ENCODE results near the gene SH3GL2. TPM values are rescaled to one million over a fixed set of nuclear protein-coding genes. Genes with fewer than 3 reads are reported as not detected.

The SH3GL2 gene
- polyA plus RNA-seq, 1 donor (not counting 4 experiments of a cell fraction or from before 2014, with no cell fraction given): not detected

DNA sequence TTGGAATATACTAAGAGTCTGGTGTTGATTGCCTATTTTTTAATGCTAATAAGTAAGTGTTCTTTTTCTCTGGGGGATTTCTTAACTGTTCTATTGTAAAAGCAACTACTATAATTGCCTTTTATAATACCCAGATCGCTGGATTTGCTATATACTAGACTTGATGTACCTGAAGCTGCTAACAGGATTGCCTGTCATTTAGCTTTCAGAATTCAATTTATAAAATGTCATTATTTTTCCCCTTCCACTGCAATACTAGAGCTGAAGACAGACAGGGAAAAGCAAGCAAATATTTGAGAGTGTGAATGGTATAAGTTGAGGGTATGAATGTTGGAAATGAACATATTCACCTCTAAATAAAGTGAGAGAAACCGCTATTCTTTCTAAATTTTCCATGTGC is 115.5 kb downstream of the SH3GL2 start:
- DNase-seq (ENCODE audit: low read depth, low spot score): no peak
- H3K9me1 ChIP-seq (ENCODE audit: control insufficient read depth, extremely low read depth, insufficient read depth, low read length): no peaks in the 10 kb centered on the region
- H3K4me2 ChIP-seq (ENCODE audit: control insufficient read depth, extremely low read depth, insufficient read depth, low read depth, low read length): no peak overlapping the region
- H3K4me1 ChIP-seq (ENCODE audit: control insufficient read depth, extremely low read depth, insufficient read depth, low read length): no peaks in the 10 kb centered on the region
- H3K27ac ChIP-seq (ENCODE audit: control insufficient read depth, insufficient read depth, low read length): no peak overlapping the region
- H4K20me1 ChIP-seq (ENCODE audit: control insufficient read depth, extremely low read depth, insufficient read depth, low read length): no peaks in the 10 kb centered on the region
- H3K79me2 ChIP-seq (ENCODE audit: control insufficient read depth, insufficient read depth, low read length): no peaks in the 10 kb centered on the region
- H3K9ac ChIP-seq (ENCODE audit: control insufficient read depth, extremely low read depth, insufficient read depth, low read length): no peak overlapping the region
- H2AFZ ChIP-seq (ENCODE audit: control insufficient read depth, low read length): no peak overlapping the region
- H3K36me3 ChIP-seq (ENCODE audit: control insufficient read depth in 2 of 2, extremely low read depth in 1 of 2, insufficient read depth in 2 of 2, low read length in 2 of 2): no peaks in the 10 kb centered on the region
- TF ChIP-seq EZH2 (IDR thresholded peaks at IDR 0.05; ENCODE audit: low read length) (no peak), CTCF (optimal IDR thresholded peaks at IDR 0.05 in 1 of 3, IDR thresholded peaks at IDR 0.05 in 1 of 3, conservative IDR thresholded peaks at IDR 0.05 in 1 of 3; ENCODE audit: extremely low read depth in 1 of 3, insufficient read depth in 2 of 3, low read length in 3 of 3) (no peak)
- no peaks in the 10 kb centered on the region for H3K9me3 ChIP-seq (ENCODE audit: control insufficient read depth, low read depth, low read length)
- dilution Hi-C loops (cut with MboI; ENCODE audit: extremely low pct_ligation_motif_present, low sequenced_read_pairs): no loop called here
- H3K27me3 ChIP-seq (ENCODE audit: control insufficient read depth, extremely low read depth, insufficient read depth, low read length): no peaks in the 10 kb centered on the region
- no peak overlapping the region for H3K4me3 ChIP-seq (ENCODE audit: control insufficient read depth in 2 of 3, extremely low read depth in 1 of 3, insufficient read depth in 2 of 3, low read depth in 1 of 3, low read length in 3 of 3)
- FAIRE-seq: no peak

DNA sequence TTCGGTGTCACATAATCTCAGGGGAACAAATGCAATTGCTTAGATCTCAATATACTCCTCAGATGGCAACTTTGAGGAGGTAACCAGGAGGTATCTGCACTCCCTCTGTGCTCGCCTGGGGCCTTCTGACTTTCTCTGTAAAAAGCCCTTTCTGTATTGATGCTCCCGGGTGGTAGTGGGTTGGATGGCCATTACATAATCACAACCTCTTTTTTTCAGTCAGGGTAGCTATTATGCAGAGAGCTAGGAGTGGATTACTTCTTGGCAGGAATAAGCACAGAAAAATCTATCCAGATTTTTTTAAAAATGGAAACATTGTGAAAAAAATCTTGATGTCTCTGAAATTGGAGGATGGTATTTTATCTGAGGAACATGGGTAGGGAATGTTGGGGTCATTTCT is 116.6 kb downstream of the SH3GL2 start:
- Histone ChIP-seq H3K4me3 (ENCODE audit: control insufficient read depth in 2 of 3, extremely low read depth in 1 of 3, insufficient read depth in 2 of 3, low read depth in 1 of 3, low read length in 3 of 3) (no peak overlapping the region), H3K4me1 (ENCODE audit: control insufficient read depth, extremely low read depth, insufficient read depth, low read length) (no peaks in the 10 kb centered on the region), H3K79me2 (ENCODE audit: control insufficient read depth, insufficient read depth, low read length) (no peaks in the 10 kb centered on the region), H3K9me1 (ENCODE audit: control insufficient read depth, extremely low read depth, insufficient read depth, low read length) (no peaks in the 10 kb centered on the region), H3K27ac (ENCODE audit: control insufficient read depth, insufficient read depth, low read length) (no peak overlapping the region), H3K4me2 (ENCODE audit: control insufficient read depth, extremely low read depth, insufficient read depth, low read depth, low read length) (no peak overlapping the region), H4K20me1 (ENCODE audit: control insufficient read depth, extremely low read depth, insufficient read depth, low read length) (no peaks in the 10 kb centered on the region), H2AFZ (ENCODE audit: control insufficient read depth, low read length) (no peak overlapping the region), H3K36me3 (ENCODE audit: control insufficient read depth in 2 of 2, extremely low read depth in 1 of 2, insufficient read depth in 2 of 2, low read length in 2 of 2) (no peaks in the 10 kb centered on the region), H3K9ac (ENCODE audit: control insufficient read depth, extremely low read depth, insufficient read depth, low read length) (no peak overlapping the region), H3K9me3 (ENCODE audit: control insufficient read depth, low read depth, low read length) (no peaks in the 10 kb centered on the region), H3K27me3 (ENCODE audit: control insufficient read depth, extremely low read depth, insufficient read depth, low read length) (no peaks in the 10 kb centered on the region)
- no peak for FAIRE-seq
- no peak for DNase-seq (ENCODE audit: low read depth, low spot score)
- no peak for TF ChIP-seq CTCF (optimal IDR thresholded peaks at IDR 0.05 in 1 of 3, IDR thresholded peaks at IDR 0.05 in 1 of 3, conservative IDR thresholded peaks at IDR 0.05 in 1 of 3; ENCODE audit: extremely low read depth in 1 of 3, insufficient read depth in 2 of 3, low read length in 3 of 3)
- TF ChIP-seq EZH2 (IDR thresholded peaks at IDR 0.05; ENCODE audit: low read length): no peak
- dilution Hi-C loops (cut with MboI; ENCODE audit: extremely low pct_ligation_motif_present, low sequenced_read_pairs): no loop called here
